HepG2 (cell line): ENCODE measurements around the gene ETS1. TPM values are rescaled to one million over a fixed set of nuclear protein-coding genes. Genes with fewer than 3 reads are reported as not detected.

Experiments
- ATAC-seq: fragments of 200-7000 bp; cut with Tn5 transposase; 3 replicates; pipeline ENCODE4 v1.9.1; 2020; ENCODE audit warnings: mild to moderate bottlenecking, moderate library complexity
- BruUV-seq: library from RNA; stranded (reverse); fragments of 400-500 nt; replicated peaks from 2 replicates; lab custom pipeline; 2021; lab: Mats Ljungman, UMichigan
- CTCF ChIA-PET: fragments of 300-600 bp; formaldehyde crosslinking; extraction: SDS; loops from one replicate; lab custom pipeline; 2021; ENCODE audit warnings: low total read pairs, inconsistent platforms, low intra/inter-chr PET ratio; lab: Yijun Ruan, JAX
- POLR2A ChIA-PET: fragments of 350-600 bp; sonication (Branson Sonifier 250); formaldehyde crosslinking; loops from one replicate; lab custom pipeline; 2020; ENCODE audit warnings: antibody characterized with exemption, inconsistent platforms; lab: Yijun Ruan, JAX
- DNase-seq: peaks from one replicate; pipeline ENCODE4 v3.0.0-alpha.2; 2015; ENCODE audit warnings: low spot score
- FAIRE-seq: peaks from 3 replicates; lab custom pipeline; 2011; peaks lifted over from hg19 to GRCh38; lab: Jason Lieb, UNC
- H2AFZ ChIP-seq: one replicate; pipeline ENCODE4 v1.6.1; 2011; ENCODE audit warnings: low read length, inconsistent platforms
- H3K27ac ChIP-seq: fragments of 300-600 bp; 3 replicates; pipeline ENCODE4 v1.8.0; 2011; ENCODE audit warnings: mixed run types, mild to moderate bottlenecking, mixed read lengths, low read length, inconsistent platforms; ENCODE audit not compliant: insufficient read depth; ENCODE audit errors: extremely low read length
- H3K27me3 ChIP-seq, 2 experiments: fragments of 200-600 bp in 1 of 2; 2 replicates in 1 of 2; 3 replicates in 1 of 2; pipeline versions ENCODE4 v1.6.0 to v1.8.0; 2011; ENCODE audit warnings: low read length in 2 of 2, mild to moderate bottlenecking in 2 of 2, moderate library complexity in 2 of 2, inconsistent platforms in 1 of 2; ENCODE audit not compliant: insufficient read depth in 2 of 2, control insufficient read depth in 1 of 2
- H3K36me3 ChIP-seq, 2 experiments: fragments of 200-600 bp in 1 of 2; replicated peaks in 1 of 2; 2 replicates in 1 of 2; 3 replicates in 1 of 2; pipeline versions ENCODE4 v1.5.1 to v1.8.0; 2011; ENCODE audit warnings: low read length in 2 of 2, inconsistent platforms in 1 of 2; ENCODE audit not compliant: insufficient read depth in 2 of 2, control insufficient read depth in 1 of 2
- H3K4me1 ChIP-seq: 2 replicates; pipeline ENCODE4 v1.5.1; 2012; ENCODE audit warnings: low read length, inconsistent platforms; ENCODE audit not compliant: insufficient read depth
- H3K4me2 ChIP-seq: 2 replicates; pipeline ENCODE4 v1.6.0; 2011; ENCODE audit warnings: low read depth, low read length, inconsistent platforms
- H3K4me3 ChIP-seq, 3 experiments: fragments of 200-600 bp in 1 of 3; sonication (generic), shearing (Covaris generic) in 1 of 3; replicated peaks in 1 of 3; 2 replicates each; pipeline ENCODE4 v1.5.1; 2011 to 2016; ENCODE audit warnings: low read length in 3 of 3, inconsistent platforms in 2 of 3, low read depth in 2 of 3, mild to moderate bottlenecking in 2 of 3, control low read depth in 1 of 3, mixed read lengths in 1 of 3; ENCODE audit not compliant: insufficient read depth in 1 of 3
- H3K79me2 ChIP-seq: one replicate; pipeline ENCODE4 v1.6.1; 2011; ENCODE audit warnings: low read length, inconsistent platforms; ENCODE audit not compliant: insufficient read depth
- H3K9ac ChIP-seq: 2 replicates; pipeline ENCODE4 v1.6.0; 2011; ENCODE audit warnings: mild to moderate bottlenecking, low read depth, low read length, inconsistent platforms; ENCODE audit not compliant: insufficient read depth
- H3K9me3 ChIP-seq: 2 replicates; pipeline ENCODE4 v1.5.1; 2012; ENCODE audit warnings: mild to moderate bottlenecking, low read length
- H4K20me1 ChIP-seq: 2 replicates; pipeline ENCODE4 v1.6.0; 2011; ENCODE audit warnings: inconsistent platforms, mild to moderate bottlenecking, low read length, moderate library complexity; ENCODE audit not compliant: insufficient read depth
- CEBPB ChIP-seq: IDR thresholded peaks from 2 replicates; pipeline ENCODE4 v1.6.1; 2011; ENCODE audit warnings: low read depth, low read length, improper control_type of control experiment, borderline replicate concordance
- CHCHD3 ChIP-seq: sonication (generic); formaldehyde crosslinking; IDR thresholded peaks from 2 replicates; pipeline ENCODE4 v1.8.0; 2022; ENCODE audit warnings: mild to moderate bottlenecking, missing genetic modification reagents, moderate library complexity
- DZIP1 ChIP-seq: sonication (generic); formaldehyde crosslinking; IDR thresholded peaks from 2 replicates; pipeline ENCODE4 v1.5.0; 2020; ENCODE audit warnings: mild to moderate bottlenecking, missing genetic modification reagents
- EED ChIP-seq: sonication (generic); formaldehyde crosslinking; IDR thresholded peaks from 2 replicates; pipeline ENCODE4 v1.5.0; 2020; ENCODE audit warnings: mild to moderate bottlenecking, missing genetic modification reagents
- PCBP2 ChIP-seq: fragments of 200-400 bp; formaldehyde crosslinking; optimal IDR thresholded peaks from 2 replicates; pipeline ENCODE3; 2018; ENCODE audit warnings: low read length, low read depth; ENCODE audit not compliant: poor library complexity, severe bottlenecking
- ZBTB38 ChIP-seq: sonication (generic); formaldehyde crosslinking; IDR thresholded peaks from 2 replicates; pipeline ENCODE4 v1.5.1; 2020; ENCODE audit warnings: mild to moderate bottlenecking, missing genetic modification reagents
- ZNF143 ChIP-seq: sonication (generic); formaldehyde crosslinking; IDR thresholded peaks from 2 replicates; pipeline ENCODE4 v1.4.0; 2020; ENCODE audit warnings: missing genetic modification reagents
- ZNF180 ChIP-seq: sonication (generic); formaldehyde crosslinking; IDR thresholded peaks from 2 replicates; pipeline ENCODE4 v1.4.0; 2020; ENCODE audit warnings: low read depth, missing genetic modification reagents, borderline replicate concordance
- ZNF503 ChIP-seq: sonication (generic); formaldehyde crosslinking; IDR thresholded peaks from 2 replicates; pipeline ENCODE4 v1.4.0; 2020; ENCODE audit warnings: missing genetic modification reagents
- WGBS: methylation state at CpG from one replicate; pipeline ENCODE4 v1.1.6; 2017; ENCODE audit warnings: low lambda C conversion rate; 5-methylcytosine and 5-hydroxymethylcytosine counted together
- in situ Hi-C: cut with HindIII; loops from 2 replicates; pipeline ENCODE4 v1.10.0; 2017; ENCODE audit warnings: low pct_unique_long_range_greater_than_20kb; ENCODE audit not compliant: extremely low pct_ligation_motif_present
- intact Hi-C: fragments of 100-400 bp; cut with micrococcal nuclease; formaldehyde crosslinking; loops from one replicate; pipeline ENCODE4 v1.10.0; 2022; ENCODE audit not compliant: unreplicated experiment
- polyA plus RNA-seq, 8 experiments: library from polyadenylated mRNA; depleted of rRNA in 3 of 8; stranded (reverse) in 7 of 8; unstranded in 1 of 8; fragments of >200 nt; fragmentation: Illumina TruSeq in 4 of 8; extraction: Trizol in 4 of 8; gene quantifications; 2 replicates each; pipeline versions ENCODE4 v1.2.1 to v1.2.3, GENCODE V29; 2011 to 2016; ENCODE audit warnings: low read depth in 4 of 8, missing spikeins in 1 of 8, mixed read lengths in 1 of 8; ENCODE audit not compliant: insufficient read depth in 1 of 8
- total RNA-seq, 5 experiments: library from RNA; depleted of rRNA; stranded (reverse); fragments of >200 nt; fragmentation: Illumina TruSeq; extraction: Trizol; gene quantifications; 2 replicates each; pipeline ENCODE4 v1.2.3, GENCODE V29; 2016; ENCODE audit warnings: low read depth in 1 of 5

ETS1 gene
- total and polyA plus RNA-seq, 2 of the 13 experiments (the other 11 are each of a cell fraction or from before 2014, with no cell fraction given): 0.18 to 0.34 TPM

- no peak overlapping the region for H3K27ac ChIP-seq
- BruUV-seq: no TSS peak
- H3K27me3 ChIP-seq: peaks cover 1 to 8% of the 10 kb centered on the region in 2 experiments; a peak in 1 of 5 replicates
- TF ChIP-seq ZNF180 (CRISPR knock-in tag): no peak
- TF ChIP-seq DZIP1: no peak
- TF ChIP-seq ZNF143: no peak
- TF ChIP-seq CEBPB: no peak
- no peak for TF ChIP-seq ZNF503 (CRISPR knock-in tag)
- no peak for TF ChIP-seq PCBP2
- TF ChIP-seq ZBTB38 (CRISPR knock-in tag): no peak
- TF ChIP-seq EED (CRISPR knock-in tag): no peak
- TF ChIP-seq CHCHD3 (CRISPR knock-in tag): no peak
- no peak overlapping the region for H2AFZ ChIP-seq
- H3K9me3 ChIP-seq: no peaks in the 10 kb centered on the region
- no peaks in the 10 kb centered on the region for H3K4me1 ChIP-seq
- 0% methylated on average over 2 of the region's 2 CpGs for WGBS
- in situ Hi-C loops (loop anchor here (5.0 kb wide), 1 partner anchor 602 kb away; no protein-coding TSS in a partner anchor), intact Hi-C loops (loop anchor here (5.0 kb wide), 1 partner anchor 477 kb away; no protein-coding TSS in a partner anchor)
- H3K4me3 ChIP-seq: no peak overlapping the region
- H4K20me1 ChIP-seq: no peaks in the 10 kb centered on the region
- no peak for FAIRE-seq
- CTCF ChIA-PET: no interaction called here
- POLR2A ChIA-PET: no interaction called here
- no peaks in the 10 kb centered on the region for H3K36me3 ChIP-seq
- no peak for DNase-seq
- no peak overlapping the region for H3K9ac ChIP-seq
- H3K4me2 ChIP-seq: no peak overlapping the region
- H3K79me2 ChIP-seq: no peaks in the 10 kb centered on the region
- ATAC-seq: no peak
These were observed 47.0 kb upstream of the ETS1 start for GRCh38 chr11:128634395-128634794.
